Memory B cell (primary cell): ENCODE results near the gene TRIAP1.

Experiments used
- ATAC-seq: fragments of 150-1000 bp; cut with Tn5 transposase; 2 replicates; pipeline ENCODE4 v1.10.0; 2021; ENCODE audit warnings: low read depth, mild to moderate bottlenecking, moderate library complexity
- DNase-seq, 2 donors: peaks; one replicate each; pipeline ENCODE4 v3.0.0; 2022; ENCODE audit warnings: low spot score in 2 of 2
- H3K27ac Mint-ChIP-seq: one replicate; pipeline ENCODE4 v1.8.0; 2022; ENCODE audit warnings: mild to moderate bottlenecking, moderate library complexity, mixed read lengths
- H3K27me3 Mint-ChIP-seq: one replicate; pipeline ENCODE4 v1.8.0; 2022; ENCODE audit warnings: mixed read lengths
- H3K36me3 Mint-ChIP-seq: one replicate; pipeline ENCODE4 v1.8.0; 2022; ENCODE audit warnings: mild to moderate bottlenecking, mixed read lengths
- H3K4me1 Mint-ChIP-seq: one replicate; pipeline ENCODE4 v1.8.0; 2022; ENCODE audit warnings: mixed read lengths
- H3K4me3 Mint-ChIP-seq: one replicate; pipeline ENCODE4 v1.8.0; 2022; ENCODE audit warnings: mild to moderate bottlenecking, moderate library complexity, mixed read lengths
- H3K9me3 Mint-ChIP-seq: one replicate; pipeline ENCODE4 v1.8.0; 2022; ENCODE audit warnings: mixed read lengths

TRIAP1 gene

GRCh38 chr12:120475643-120476042 lies 29.5 kb upstream of the TRIAP1 start:
- DNase-seq: no peak
- no peaks in the 10 kb centered on the region for H3K36me3 Mint-ChIP-seq
- H3K4me1 Mint-ChIP-seq: no peaks in the 10 kb centered on the region
- no peaks in the 10 kb centered on the region for H3K9me3 Mint-ChIP-seq
- H3K27me3 Mint-ChIP-seq: no peaks in the 10 kb centered on the region
- no peak overlapping the region for H3K4me3 Mint-ChIP-seq
- ATAC-seq: no peak
- no peak overlapping the region for H3K27ac Mint-ChIP-seq

GRCh38 chr12:120474616-120474960 lies 28.4 kb upstream of the TRIAP1 start:
- H3K27me3 Mint-ChIP-seq: no peaks in the 10 kb centered on the region
- no peaks in the 10 kb centered on the region for H3K36me3 Mint-ChIP-seq
- H3K4me1 Mint-ChIP-seq: peaks cover 4% of the 10 kb centered on the region
- ATAC-seq: no peak
- H3K27ac Mint-ChIP-seq: no peak overlapping the region
- no peak overlapping the region for H3K4me3 Mint-ChIP-seq
- no peak for DNase-seq
- H3K9me3 Mint-ChIP-seq: no peaks in the 10 kb centered on the region

GRCh38 chr12:120473807-120474615 lies 27.8 kb upstream of the TRIAP1 start:
- H3K4me1 Mint-ChIP-seq: peaks cover 4% of the 10 kb centered on the region
- H3K4me3 Mint-ChIP-seq: no peak overlapping the region
- no peak overlapping the region for H3K27ac Mint-ChIP-seq

GRCh38 chr12:120472521-120472920 lies 26.3 kb upstream of the TRIAP1 start:
- H3K27ac Mint-ChIP-seq: no peak overlapping the region
- DNase-seq (no peak), ATAC-seq (no peak)
- H3K4me1 Mint-ChIP-seq: peaks cover 9% of the 10 kb centered on the region
- peaks cover under 1% of the 10 kb centered on the region for H3K36me3 Mint-ChIP-seq
- H3K4me3 Mint-ChIP-seq: no peak overlapping the region
- H3K9me3 Mint-ChIP-seq: no peaks in the 10 kb centered on the region
- no peaks in the 10 kb centered on the region for H3K27me3 Mint-ChIP-seq

More at GRCh38 chr12:120473807-120474615, 27.8 kb upstream of the TRIAP1 start:
- Mint-ChIP-seq H3K36me3 (no peaks in the 10 kb centered on the region), H3K9me3 (no peaks in the 10 kb centered on the region), H3K27me3 (no peaks in the 10 kb centered on the region)
- no peak for ATAC-seq
- DNase-seq: no peak

GRCh38 chr12:120470150-120470784 lies 24.1 kb upstream of the TRIAP1 start:
- Mint-ChIP-seq H3K27me3 (no peaks in the 10 kb centered on the region), H3K4me3 (peak overlapping the region; percentile 89)

GRCh38 chr12:120469450-120470149 lies 23.4 kb upstream of the TRIAP1 start, which contains the start of gene SRSF9:
Gene SRSF9, minus strand, starts transcription at chr12:120469748. Its CDS starts 139 bp downstream, at chr12:120469609.
- Mint-ChIP-seq H3K4me3 (peak within 1 kb of the TSS; percentile 89), H3K4me1 (peaks cover 20% of the 10 kb centered on the region), H3K27ac (peak within 1 kb of the TSS; percentile 86), H3K27me3 (no peaks in the 10 kb centered on the region), H3K36me3 (peaks cover 10% of the 10 kb centered on the region), H3K9me3 (no peaks in the 10 kb centered on the region)
- peak; percentile 98 for DNase-seq
- peak; percentile 81 for ATAC-seq

More at GRCh38 chr12:120470150-120470784, 24.1 kb upstream of the TRIAP1 start:
- Mint-ChIP-seq H3K36me3 (peaks cover 7% of the 10 kb centered on the region), H3K4me1 (peaks cover 19% of the 10 kb centered on the region), H3K27ac (peak overlapping the region; percentile 86), H3K9me3 (no peaks in the 10 kb centered on the region)
- ATAC-seq (no peak), DNase-seq (no peak)

GRCh38 chr12:120468821-120469449 lies 22.8 kb upstream of the TRIAP1 start:
- H3K4me3 Mint-ChIP-seq: peak overlapping the region; percentile 89
- DNase-seq: peak in 1 of 2 donors; percentile 34
- peaks cover 22% of the 10 kb centered on the region for H3K4me1 Mint-ChIP-seq
- H3K27me3 Mint-ChIP-seq: no peaks in the 10 kb centered on the region
- peak; percentile 54 for ATAC-seq
- peaks cover 14% of the 10 kb centered on the region for H3K36me3 Mint-ChIP-seq
- peak overlapping the region; percentile 86 for H3K27ac Mint-ChIP-seq
- no peaks in the 10 kb centered on the region for H3K9me3 Mint-ChIP-seq

GRCh38 chr12:120468325-120468820 lies 22.2 kb upstream of the TRIAP1 start:
- H3K4me1 Mint-ChIP-seq: peaks cover 22% of the 10 kb centered on the region
- ATAC-seq: no peak
- H3K9me3 Mint-ChIP-seq: no peaks in the 10 kb centered on the region
- H3K27ac Mint-ChIP-seq: peak overlapping the region; percentile 86
- no peaks in the 10 kb centered on the region for H3K27me3 Mint-ChIP-seq
- DNase-seq: no peak
- peak overlapping the region; percentile 89 for H3K4me3 Mint-ChIP-seq
- peaks cover 14% of the 10 kb centered on the region for H3K36me3 Mint-ChIP-seq

- H3K4me3 Mint-ChIP-seq: peak overlapping the region; percentile 22
- H3K27me3 Mint-ChIP-seq: no peaks in the 10 kb centered on the region
- peaks cover 16% of the 10 kb centered on the region for H3K36me3 Mint-ChIP-seq
- peaks cover 22% of the 10 kb centered on the region for H3K4me1 Mint-ChIP-seq
- ATAC-seq (no peak), DNase-seq (no peak)
- no peaks in the 10 kb centered on the region for H3K9me3 Mint-ChIP-seq
- peak overlapping the region; percentile 86 for H3K27ac Mint-ChIP-seq
Observed at GRCh38 chr12:120467439-120467838, 21.3 kb upstream of the TRIAP1 start.

- DNase-seq (peak in 1 of 2 donors; percentile 27), ATAC-seq (no peak)
- Mint-ChIP-seq H3K27ac (no peak overlapping the region), H3K27me3 (no peaks in the 10 kb centered on the region), H3K4me3 (no peak overlapping the region), H3K36me3 (peaks cover 16% of the 10 kb centered on the region), H3K4me1 (peaks cover 22% of the 10 kb centered on the region), H3K9me3 (no peaks in the 10 kb centered on the region)
Observed at GRCh38 chr12:120466560-120467315, 20.6 kb upstream of the TRIAP1 start.

GRCh38 chr12:120465756-120466155 lies 19.6 kb upstream of the TRIAP1 start:
- peaks cover 16% of the 10 kb centered on the region for H3K36me3 Mint-ChIP-seq

GRCh38 chr12:120463712-120464111 lies 17.5 kb upstream of the TRIAP1 start:
- no peak for ATAC-seq
- no peak for DNase-seq
- Mint-ChIP-seq H3K4me1 (peaks cover 18% of the 10 kb centered on the region), H3K36me3 (peaks cover 21% of the 10 kb centered on the region), H3K27me3 (no peaks in the 10 kb centered on the region), H3K9me3 (no peaks in the 10 kb centered on the region), H3K27ac (no peak overlapping the region), H3K4me3 (no peak overlapping the region)

More at GRCh38 chr12:120465756-120466155, 19.6 kb upstream of the TRIAP1 start:
- Mint-ChIP-seq H3K27me3 (no peaks in the 10 kb centered on the region), H3K4me1 (peaks cover 22% of the 10 kb centered on the region), H3K27ac (no peak overlapping the region), H3K9me3 (no peaks in the 10 kb centered on the region), H3K4me3 (no peak overlapping the region)
- DNase-seq: no peak
- ATAC-seq: no peak

- H3K4me3 Mint-ChIP-seq: no peak overlapping the region
- no peak for ATAC-seq
- H3K9me3 Mint-ChIP-seq: no peaks in the 10 kb centered on the region
- no peak overlapping the region for H3K27ac Mint-ChIP-seq
- H3K36me3 Mint-ChIP-seq: peaks cover 19% of the 10 kb centered on the region
- no peak for DNase-seq
- no peaks in the 10 kb centered on the region for H3K27me3 Mint-ChIP-seq
- H3K4me1 Mint-ChIP-seq: peaks cover 11% of the 10 kb centered on the region
Observed at GRCh38 chr12:120462099-120462640, 16.0 kb upstream of the TRIAP1 start.
